ENCODE measurements around the gene ATP13A1.

DNA sequence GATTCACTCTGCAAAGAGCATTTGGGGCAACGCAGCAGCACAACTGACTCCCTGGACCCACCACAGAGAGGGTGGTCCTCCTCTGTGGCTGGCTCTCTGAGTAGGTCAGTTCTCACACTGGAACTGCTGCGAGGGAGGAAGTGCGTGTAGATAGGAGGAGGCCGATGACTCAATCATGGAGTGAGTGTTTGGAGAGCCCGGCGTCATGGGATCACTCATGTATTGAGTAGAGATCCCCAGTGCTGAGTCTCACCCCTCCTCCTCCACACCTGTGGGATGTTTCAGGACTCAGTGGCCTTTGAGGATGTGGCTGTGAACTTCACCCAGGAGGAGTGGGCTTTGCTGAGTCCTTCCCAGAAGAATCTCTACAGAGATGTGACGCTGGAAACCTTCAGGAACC is 14.1 kb upstream of the ATP13A1 start:
- TF ChIP-seq, protein P1, sequence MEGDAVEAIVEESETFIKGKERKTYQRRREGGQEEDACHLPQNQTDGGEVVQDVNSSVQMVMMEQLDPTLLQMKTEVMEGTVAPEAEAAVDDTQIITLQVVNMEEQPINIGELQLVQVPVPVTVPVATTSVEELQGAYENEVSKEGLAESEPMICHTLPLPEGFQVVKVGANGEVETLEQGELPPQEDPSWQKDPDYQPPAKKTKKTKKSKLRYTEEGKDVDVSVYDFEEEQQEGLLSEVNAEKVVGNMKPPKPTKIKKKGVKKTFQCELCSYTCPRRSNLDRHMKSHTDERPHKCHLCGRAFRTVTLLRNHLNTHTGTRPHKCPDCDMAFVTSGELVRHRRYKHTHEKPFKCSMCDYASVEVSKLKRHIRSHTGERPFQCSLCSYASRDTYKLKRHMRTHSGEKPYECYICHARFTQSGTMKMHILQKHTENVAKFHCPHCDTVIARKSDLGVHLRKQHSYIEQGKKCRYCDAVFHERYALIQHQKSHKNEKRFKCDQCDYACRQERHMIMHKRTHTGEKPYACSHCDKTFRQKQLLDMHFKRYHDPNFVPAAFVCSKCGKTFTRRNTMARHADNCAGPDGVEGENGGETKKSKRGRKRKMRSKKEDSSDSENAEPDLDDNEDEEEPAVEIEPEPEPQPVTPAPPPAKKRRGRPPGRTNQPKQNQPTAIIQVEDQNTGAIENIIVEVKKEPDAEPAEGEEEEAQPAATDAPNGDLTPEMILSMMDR (conservative IDR thresholded peaks at IDR 0.05; ENCODE audit: low read depth, low read length): no peak
- no peak for TF ChIP-seq EZH2 (IDR thresholded peaks at IDR 0.05; ENCODE audit: low read length, unreplicated experiment)
- TF ChIP-seq EZH2phosphoT487 (IDR thresholded peaks at IDR 0.05; ENCODE audit: borderline replicate concordance, low read length): no peak

All from PC-3 (cell line).